LHCN-M2 (cell line): Measurements from ENCODE around the gene HTR3E. TPM values are rescaled to one million over a fixed set of nuclear protein-coding genes. Genes with fewer than 3 reads are reported as not detected.
"Not testable (repeated sequence)": the region's sequence is repeated elsewhere in the genome, so short reads cannot be mapped to it uniquely, and the experiment has no call there.

Source experiments
- DNase-seq: peaks from one replicate; pipeline ENCODE4 v3.0.0-alpha.2; 2012; ENCODE audit warnings: low read depth
- total RNA-seq: library from RNA; depleted of rRNA; stranded (reverse); fragments of >200 nt; gene quantifications from 2 replicates; pipeline ENCODE4 v1.2.3, GENCODE V29; 2014

HTR3E gene
- total RNA-seq, 1 experiment from 2014 or later, result not detected

DNA sequence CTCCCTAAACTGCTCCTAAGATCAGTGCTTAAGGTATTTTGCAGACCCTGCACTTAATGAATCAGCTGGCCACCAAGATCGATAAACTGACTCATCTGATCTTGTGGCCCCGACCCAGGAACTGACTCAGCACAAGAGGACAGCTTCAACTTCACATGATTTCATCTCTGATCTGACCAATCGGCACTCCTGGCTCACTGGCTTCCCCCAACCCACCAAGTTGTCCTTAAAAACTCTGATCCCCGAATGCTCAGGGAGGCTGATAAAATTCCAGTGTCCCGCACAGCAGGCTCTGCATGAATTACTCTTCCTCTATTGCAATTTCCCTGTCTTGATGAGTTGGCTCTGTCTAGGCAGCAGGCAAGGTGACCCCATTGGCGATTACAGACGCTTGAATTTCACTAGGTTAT is 13.5 kb downstream of the HTR3E start:
- DNase-seq, result peak; percentile 55

DNA sequence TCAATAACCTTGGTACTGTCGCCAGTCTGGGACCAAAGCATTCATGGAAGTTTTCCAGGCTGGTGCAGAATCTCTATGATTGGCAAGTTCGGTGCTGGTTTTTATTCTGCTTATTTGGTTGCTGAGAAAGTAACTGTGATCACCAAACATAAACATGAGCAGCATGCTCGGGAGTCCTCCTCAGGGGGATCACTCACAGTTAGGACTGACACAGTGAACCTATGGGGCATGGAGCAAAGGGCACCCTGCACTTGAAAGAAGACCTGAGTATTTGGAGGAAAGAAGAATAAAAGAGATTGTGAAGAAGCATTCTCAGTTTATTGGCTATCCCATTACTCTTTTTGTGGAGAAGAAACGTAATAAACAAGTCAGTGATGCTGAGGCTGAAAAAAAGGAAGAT is 19.2 kb downstream of the HTR3E start:
- DNase-seq, result no peak

DNA sequence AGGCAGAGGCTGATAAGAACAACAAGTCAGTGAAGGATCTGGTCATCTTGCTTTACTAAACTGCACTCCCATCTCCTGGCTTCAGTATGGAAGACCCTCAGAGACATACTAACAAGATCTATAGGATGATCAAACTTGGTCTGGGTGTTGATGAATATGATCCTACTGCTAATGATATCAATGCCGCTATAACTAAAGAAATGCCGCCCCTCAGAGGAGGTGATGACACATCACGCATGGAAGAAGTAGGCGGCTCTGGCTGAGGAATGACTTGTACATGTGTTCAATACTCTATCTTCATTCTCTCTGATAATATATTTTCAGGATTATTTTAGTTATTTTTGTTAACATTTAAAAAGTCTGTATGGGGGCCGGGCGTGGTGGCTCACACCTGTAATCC is 20.8 kb downstream of the HTR3E start:
- DNase-seq, result no peak

DNA sequence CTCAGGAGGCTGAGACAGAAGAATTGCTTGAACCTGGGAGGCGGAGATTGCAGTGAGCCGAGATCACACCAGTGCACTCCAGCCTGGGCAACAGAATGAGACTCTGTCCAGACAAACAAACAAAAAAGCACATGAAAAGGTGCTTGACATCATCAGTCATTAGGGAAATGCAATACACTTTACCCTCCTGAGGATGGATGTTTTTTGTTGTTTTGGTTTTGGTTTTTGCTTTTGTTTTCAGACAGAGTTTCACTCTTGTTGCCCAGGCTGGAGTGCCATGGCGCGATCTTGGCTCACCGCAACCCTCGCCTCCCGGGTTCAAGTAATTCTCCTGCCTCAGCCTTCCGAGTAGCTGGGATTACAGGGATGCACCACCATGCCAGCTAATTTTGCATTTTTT is 24.2 kb downstream of the HTR3E start:
- not testable (repeated sequence) for DNase-seq

DNA sequence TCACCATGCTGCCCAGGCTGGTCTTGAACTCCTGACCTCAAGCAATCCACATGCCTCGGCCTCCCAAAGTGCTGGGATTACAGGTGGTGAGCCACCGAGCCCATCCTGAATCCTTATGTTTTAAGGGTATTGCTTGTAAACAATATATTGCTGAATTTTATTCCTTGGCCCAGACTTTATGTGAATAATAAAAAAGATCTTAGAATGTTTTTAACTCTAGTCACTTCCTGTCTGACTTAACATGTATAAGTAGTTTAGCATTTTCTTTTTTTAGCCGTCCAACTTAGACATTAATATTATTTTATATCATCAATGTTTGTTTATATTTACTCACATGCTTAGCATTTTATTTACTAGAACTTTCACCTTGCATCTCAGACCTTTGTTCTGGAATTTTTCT is 29.1 kb downstream of the HTR3E start:
- DNase-seq, result no peak

DNA sequence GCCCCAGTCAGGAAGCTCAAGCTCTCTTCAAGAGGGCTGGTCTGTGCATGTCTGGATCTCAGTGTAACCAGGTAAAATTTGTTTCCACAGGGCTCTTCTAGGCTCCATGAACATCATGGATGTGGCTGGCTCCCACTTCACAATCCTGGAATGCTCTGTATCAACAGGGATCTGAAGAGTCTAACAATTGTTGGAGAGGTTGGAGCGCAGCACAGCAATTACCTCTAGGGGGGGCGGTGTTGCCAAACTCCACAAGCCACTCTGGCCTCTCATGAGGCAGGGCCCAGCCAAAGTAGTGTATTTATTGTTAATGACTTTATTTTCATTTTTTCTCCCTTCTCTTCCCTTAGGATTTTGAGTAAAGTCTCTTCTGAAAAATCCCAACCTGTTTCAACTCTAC is 32.1 kb downstream of the HTR3E start:
- DNase-seq, result peak; percentile 48

DNA sequence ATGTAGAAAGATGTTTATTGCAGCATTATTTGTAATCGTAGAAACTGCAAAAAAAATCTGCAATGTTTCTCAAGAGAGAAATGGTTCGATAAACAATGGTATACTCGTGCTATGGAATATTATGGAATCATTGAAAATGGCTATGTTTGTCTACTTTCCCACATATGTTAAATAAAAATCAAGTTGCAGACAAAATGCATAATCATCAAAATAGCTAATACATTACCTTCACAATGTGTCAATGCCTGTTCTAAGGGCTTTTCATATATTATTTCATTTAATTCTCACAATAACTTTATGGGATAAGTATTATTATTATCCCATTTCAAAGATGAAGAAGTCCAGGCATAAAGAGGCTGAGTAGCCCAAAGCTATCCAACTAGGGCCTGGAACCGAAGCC is 36.1 kb downstream of the HTR3E start:
- no peak for DNase-seq

DNA sequence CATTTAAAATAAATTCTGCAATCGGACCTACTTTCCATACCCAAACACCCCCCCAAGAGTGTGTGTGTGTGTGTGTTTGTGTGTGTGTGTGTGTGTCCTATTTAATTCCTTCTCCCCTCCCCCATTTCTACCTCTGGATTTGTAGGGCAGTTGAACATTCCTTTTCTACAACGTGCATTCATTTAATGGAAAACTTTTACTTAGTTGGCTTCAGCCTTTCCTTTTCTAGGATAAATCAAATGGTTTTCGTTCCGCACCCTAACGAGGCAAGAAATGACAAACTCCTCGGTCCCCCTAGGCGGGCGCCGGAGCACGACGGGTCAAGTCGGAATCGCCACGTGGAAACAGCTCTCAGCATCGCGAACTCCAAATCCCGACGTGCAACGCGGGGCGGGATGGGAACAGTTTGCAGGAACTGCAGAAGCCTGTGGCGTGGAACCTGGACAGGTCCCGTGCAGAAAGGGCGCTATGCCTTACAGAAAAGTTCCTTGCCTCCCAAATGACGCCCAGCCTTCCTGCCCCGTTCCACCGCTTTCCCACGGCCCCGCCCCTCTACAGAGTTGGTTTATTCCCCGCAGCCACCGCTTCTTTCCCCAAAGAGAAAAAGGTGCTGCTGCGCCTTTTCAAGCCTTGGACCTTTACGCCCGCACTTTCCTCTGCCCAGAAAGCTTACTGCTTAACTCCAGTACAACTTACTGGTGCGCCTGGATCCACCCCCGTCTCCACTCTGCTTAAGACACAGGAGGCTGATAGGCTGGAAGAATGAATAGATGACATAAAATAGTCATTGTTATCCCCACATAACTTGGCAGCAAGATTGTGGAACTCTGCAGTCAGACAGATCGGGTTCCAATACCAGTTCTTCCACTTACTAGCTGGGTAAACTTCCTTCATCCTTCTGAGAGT is 37.2 kb downstream of the HTR3E start:
- DNase-seq, result peak; percentile 85

DNA sequence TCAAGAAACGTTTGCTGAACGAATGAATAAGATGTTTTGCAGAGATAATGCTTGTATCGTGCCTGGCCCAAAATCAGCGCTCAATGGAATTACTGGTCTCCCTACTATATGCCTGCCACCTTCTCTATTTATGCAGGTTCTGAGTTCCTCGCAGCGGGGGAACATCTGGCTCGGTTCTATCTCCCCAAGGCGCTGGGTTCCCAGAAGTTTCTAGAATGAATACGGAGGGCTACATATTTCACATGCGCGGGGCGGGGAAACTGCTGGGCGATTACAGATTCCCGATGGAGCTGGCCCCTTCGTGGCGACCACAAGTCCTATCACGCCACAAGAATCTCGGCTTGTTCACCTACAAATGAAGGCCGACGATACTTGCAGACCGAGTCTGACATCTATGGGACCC is 37.9 kb downstream of the HTR3E start:
- no peak for DNase-seq

DNA sequence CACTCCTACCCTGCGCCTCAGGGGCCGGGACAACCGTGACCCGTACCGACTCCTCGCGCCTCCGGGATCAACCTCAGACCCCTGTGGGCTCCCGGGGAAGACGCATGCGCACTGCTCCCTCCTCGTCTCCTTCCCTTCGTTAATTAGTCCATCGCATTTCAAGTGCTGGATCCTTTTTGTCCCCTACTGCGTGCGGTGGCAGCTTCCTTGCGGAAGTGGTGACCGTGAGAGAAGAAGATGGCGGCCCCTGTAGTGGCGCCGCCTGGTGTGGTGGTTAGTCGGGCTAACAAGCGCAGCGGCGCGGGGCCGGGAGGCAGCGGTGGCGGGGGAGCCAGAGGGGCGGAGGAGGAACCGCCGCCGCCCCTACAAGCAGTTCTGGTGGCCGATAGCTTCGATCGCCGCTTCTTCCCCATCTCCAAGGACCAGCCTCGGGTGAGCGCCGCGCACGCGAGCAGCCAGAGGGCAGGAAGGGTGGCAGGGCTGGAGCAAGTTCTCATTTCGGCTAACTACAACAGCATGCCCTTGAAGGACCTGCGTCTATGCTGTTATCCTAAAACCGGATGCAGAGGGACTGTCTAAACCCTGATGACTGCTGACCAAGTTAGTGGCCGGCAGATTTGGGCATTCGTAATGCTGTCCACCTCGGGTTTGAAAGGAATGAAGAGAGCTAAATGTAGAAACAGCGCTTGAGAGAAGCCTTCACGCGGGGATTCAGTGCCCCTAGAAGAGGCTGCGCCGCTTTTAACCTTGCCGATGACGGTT is 38.5 kb downstream of the HTR3E start, which contains the start of gene EIF2B5:
TSS of gene EIF2B5 (plus strand) at position 210 of the 762 bp plus-strand sequence. CDS start at position 238, 28 bp downstream.
- peak; percentile 94 for DNase-seq

DNA sequence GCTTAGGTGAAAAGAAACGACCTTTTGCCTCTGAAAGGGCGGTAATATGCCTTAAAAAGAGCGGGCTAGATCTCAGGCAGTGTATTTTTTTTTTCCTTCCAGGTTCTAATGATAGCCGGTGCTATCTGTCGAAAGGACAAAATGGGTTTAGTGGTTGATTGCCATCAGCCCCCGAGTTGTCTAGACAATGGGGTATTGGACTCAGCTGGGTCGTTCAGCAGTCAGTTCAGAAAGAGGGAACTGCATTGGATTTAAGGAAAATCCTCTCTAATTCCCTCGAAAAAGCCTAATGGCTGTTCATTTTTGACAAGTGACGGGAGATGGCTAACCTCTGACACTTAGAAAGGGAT is 39.0 kb downstream of the HTR3E start:
- no peak for DNase-seq

DNA sequence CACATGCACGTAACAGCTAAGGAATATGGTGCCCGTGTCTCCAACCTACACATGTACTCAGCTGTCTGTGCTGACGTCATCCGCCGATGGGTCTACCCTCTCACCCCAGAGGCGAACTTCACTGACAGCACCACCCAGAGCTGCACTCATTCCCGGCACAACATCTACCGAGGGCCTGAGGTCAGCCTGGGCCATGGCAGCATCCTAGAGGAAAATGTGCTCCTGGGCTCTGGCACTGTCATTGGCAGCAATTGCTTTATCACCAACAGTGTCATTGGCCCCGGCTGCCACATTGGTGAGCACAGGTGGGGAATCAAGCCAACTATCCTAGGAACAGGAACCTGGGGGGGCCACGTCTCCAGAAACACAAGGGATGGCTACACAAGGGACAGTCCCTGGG is 43.6 kb downstream of the HTR3E start:
- no peak for DNase-seq

DNA sequence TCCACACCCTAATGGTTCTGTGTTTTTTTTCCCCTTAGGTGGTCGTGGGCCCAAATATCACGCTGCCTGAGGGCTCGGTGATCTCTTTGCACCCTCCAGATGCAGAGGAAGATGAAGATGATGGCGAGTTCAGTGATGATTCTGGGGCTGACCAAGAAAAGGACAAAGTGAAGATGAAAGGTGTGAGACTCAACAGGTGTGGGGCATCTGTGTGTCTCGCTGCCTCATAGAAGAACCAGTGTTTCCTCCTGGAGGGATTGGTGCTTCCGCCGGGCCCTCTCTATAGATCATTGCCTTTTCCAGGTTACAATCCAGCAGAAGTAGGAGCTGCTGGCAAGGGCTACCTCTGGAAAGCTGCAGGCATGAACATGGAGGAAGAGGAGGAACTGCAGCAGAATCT is 45.3 kb downstream of the HTR3E start:
- DNase-seq, result no peak

DNA sequence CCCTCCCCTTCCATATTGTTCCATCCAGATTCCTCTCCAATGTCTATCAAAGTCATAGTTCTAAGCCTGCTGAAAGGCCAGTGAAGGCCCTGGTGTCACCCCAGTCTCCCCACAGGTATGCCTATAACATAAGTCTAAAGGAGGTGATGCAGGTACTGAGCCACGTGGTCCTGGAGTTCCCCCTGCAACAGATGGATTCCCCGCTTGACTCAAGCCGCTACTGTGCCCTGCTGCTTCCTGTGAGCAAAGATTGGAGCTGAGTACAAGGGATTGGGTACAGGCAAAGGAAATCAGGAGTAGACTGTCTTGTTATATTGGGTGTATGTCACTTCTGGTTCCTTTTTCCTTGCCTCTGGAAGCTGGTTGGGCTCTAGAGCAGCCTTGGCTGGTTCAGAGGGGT is 46.5 kb downstream of the HTR3E start:
- no peak for DNase-seq

DNA sequence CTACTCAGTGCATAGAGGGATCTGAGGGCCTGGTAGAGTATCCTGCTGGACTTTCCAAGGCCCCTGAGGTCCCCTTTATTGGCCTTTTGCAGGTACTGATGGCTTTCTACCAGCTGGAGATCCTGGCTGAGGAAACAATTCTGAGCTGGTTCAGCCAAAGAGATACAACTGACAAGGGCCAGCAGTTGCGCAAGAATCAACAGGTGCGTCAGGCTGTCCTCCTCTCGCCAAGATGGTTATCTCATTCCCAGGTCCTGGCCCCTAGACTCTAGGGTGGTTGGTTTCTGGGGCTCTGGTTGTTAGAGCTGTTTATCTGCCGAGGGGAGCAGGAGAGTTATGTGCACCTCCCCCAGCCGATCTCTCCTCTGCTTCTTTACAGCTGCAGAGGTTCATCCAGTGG is 47.6 kb downstream of the HTR3E start:
- DNase-seq, result no peak

DNA sequence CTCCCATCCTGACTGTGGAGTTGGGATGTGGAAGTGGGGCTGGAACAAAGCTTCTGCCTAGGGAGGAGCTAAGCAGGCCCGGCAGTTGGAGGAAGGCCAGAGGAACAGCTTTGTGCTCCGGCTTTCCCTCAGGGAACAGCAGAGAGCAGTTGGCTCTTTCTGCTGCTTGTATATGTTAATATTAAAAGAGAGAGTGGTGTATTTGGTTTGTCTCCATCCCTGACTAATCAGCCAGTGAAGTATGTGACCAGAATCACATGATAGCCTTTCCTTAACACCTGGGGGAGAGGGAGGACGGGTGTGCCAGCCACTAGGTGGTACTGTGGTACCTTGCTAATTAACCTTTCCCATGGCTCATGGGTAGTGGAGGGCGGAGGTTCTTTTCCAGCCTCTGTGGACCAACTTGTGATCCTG is 48.3 kb downstream of the HTR3E start:
- DNase-seq, result peak; percentile 46

DNA sequence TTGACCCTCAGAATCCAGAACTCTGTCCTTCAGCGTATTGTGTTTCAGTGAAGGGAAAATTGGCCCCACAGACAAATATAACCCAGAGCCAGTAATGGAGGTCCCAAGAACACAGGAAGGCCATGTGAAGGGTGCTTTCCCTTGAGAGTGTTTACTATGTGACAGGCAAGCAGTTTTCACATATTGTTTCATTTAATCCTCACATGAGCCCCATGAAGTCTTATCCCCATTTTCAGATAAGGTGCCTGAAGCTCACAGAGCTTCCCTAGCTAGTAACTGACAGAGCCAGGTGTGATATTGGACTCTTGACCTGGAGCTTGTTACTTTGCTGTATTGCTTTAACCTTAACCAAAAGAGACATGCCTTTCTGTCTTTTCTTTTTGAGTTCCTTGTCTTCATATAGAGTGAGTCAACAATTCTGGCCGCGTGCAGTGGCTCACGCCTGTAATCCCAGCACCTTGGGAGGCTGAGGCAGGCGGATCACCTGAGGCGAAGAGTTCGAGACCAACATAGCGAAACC is 48.9 kb downstream of the HTR3E start:
- no peak for DNase-seq

DNA sequence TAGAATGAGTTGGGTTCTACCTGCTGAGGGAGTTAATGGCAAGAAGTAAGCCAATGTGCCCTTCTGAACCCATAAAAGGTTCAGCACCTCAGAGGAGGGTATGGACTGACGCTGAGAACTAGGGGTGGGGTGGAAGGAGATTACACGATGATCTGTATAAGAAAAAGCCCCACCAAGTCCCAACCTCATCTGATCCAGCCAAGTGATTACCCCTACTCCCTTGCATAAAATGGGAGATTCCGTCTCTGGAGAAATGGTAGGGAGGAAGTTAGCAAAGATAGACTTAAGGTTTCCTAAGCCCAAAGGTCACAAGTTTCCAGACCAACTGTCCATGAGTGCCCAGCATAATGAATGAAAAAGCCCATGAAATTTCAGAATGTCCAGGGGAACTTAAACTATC is 51.2 kb downstream of the HTR3E start:
- DNase-seq, result no peak

DNA sequence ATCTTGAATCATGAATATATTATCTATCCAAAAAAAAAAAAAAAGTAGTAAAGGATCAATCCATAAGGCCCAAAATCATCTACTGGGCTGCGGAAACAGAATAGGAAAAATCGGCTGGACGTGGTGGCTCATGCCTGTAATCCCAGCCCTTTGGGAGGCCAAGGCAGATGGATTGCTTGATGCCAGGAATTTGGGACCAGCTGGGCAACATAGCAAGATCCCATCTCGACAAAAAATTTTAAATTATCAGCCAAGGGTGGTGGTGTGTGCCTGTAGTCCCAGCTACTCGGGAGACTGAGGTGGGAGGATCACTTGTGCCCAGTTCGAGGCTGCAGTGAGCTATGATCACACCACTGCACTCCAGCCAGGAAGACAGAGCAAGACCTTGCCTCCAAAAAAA is 52.3 kb downstream of the HTR3E start:
- no peak for DNase-seq

DNA sequence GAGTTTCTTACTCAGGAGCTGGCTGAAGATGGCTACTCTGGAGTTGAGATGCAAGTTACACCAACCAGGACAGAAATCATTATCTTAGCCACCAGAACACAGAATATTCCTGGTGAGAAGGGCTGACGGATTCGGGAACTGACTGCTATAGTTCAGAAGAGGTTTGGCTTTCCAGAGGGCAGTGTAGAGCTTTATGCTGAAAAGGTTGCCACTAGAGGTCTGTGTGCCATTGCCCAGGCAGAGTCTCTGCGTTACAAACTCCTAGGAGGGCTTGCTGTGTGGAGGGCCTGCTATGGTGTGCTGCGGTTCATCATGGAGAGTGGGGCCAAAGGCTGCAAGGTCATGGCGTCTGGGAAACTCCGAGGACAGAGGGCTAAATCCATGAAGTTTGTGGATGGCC is 52.9 kb downstream of the HTR3E start:
- DNase-seq, result not testable (repeated sequence)

DNA sequence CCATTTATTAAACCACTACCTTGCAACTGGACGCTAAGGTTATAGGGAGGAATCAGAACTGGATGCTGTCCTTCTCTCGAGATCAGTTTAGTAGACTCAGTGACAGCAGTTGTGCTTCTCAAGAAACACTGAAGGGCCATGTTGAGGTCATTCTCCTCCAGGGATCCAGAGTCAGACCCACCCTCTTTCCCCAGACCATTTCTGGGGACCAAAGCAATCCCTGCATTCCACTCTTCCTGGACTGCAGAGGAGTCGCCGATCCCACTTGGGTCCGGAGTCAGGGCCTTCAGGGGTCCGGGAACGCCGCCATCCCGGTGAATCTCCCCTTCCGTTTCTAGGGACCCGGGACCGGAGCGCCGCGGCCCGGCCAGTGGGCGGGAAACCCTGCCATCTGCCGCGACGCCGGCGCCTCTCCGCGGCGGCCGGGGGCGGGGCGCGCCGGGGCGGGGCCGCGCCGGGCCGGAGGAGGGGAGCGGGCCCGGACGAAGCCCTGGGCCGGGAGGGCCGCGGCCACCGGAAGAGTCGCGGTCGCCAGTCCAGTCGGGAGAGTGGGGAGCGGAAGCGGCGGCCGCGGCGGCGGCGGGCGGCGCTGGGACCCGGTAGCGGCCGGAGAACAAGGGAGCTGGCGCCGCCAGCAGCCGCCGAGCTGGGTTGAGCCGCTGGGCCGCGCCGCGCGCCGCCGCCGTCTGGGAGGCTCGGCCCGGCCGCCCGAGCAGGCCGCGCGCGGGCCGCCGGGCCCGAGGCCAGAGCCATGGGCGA is 58.2 kb downstream of the HTR3E start, which contains the start of gene DVL3:
TSS of gene DVL3 (plus strand) at position 493 of the 759 bp plus-strand sequence. CDS start at position 752, 259 bp downstream.
- peak; percentile 72 for DNase-seq
